ENCODE results near the gene CEBPG. TPM values are rescaled to one million over a fixed set of nuclear protein-coding genes. Genes with fewer than 3 reads are reported as not detected.
A peak's percentile ranks its signal among the peaks of the same experiment; 100 is the strongest.

Gene CEBPG
- total RNA-seq, 1 donor from 2014 or later, result 75.1 TPM

DNA sequence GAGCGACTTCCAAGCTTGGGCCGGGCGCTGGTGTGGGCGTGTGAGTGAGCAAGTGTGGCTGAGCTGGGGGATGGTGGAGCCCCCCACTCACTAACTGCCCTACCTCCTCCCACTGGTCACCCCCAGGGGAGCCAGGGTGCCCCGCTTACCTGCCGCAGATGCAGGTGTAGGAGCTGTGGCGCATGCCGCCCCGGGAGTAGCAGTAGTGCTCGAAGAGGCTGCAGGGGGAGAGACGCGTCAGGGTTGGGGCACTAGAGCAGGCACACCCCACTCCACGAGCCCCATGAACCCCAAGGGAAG lies 39.9 kb downstream of the CEBPG start:
- Mint-ChIP-seq H3K27me3 (ENCODE audit: unreplicated experiment) (peaks cover 10% of the 10 kb centered on the region), H3K27ac (ENCODE audit: unreplicated experiment) (no peak overlapping the region), H3K4me3 (ENCODE audit: unreplicated experiment) (no peak overlapping the region), H3K36me3 (ENCODE audit: unreplicated experiment) (no peaks in the 10 kb centered on the region), H3K4me1 (ENCODE audit: low read depth, unreplicated experiment) (peaks cover 14% of the 10 kb centered on the region), H3K9me3 (ENCODE audit: unreplicated experiment) (peaks cover 7% of the 10 kb centered on the region)
- TF ChIP-seq, protein P1, sequence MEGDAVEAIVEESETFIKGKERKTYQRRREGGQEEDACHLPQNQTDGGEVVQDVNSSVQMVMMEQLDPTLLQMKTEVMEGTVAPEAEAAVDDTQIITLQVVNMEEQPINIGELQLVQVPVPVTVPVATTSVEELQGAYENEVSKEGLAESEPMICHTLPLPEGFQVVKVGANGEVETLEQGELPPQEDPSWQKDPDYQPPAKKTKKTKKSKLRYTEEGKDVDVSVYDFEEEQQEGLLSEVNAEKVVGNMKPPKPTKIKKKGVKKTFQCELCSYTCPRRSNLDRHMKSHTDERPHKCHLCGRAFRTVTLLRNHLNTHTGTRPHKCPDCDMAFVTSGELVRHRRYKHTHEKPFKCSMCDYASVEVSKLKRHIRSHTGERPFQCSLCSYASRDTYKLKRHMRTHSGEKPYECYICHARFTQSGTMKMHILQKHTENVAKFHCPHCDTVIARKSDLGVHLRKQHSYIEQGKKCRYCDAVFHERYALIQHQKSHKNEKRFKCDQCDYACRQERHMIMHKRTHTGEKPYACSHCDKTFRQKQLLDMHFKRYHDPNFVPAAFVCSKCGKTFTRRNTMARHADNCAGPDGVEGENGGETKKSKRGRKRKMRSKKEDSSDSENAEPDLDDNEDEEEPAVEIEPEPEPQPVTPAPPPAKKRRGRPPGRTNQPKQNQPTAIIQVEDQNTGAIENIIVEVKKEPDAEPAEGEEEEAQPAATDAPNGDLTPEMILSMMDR (IDR thresholded peaks at IDR 0.05; ENCODE audit: partially characterized antibody, unreplicated experiment), result no peak
- DNase-seq, result no peak

GRCh38 chr19:33413868-33414666 lies 40.6 kb downstream of the CEBPG start:
- DNase-seq, result no peak
- Mint-ChIP-seq H3K27ac (ENCODE audit: unreplicated experiment) (no peak overlapping the region), H3K9me3 (ENCODE audit: unreplicated experiment) (peaks cover 7% of the 10 kb centered on the region), H3K4me1 (ENCODE audit: low read depth, unreplicated experiment) (peaks cover 14% of the 10 kb centered on the region), H3K27me3 (ENCODE audit: unreplicated experiment) (peaks cover 10% of the 10 kb centered on the region), H3K4me3 (ENCODE audit: unreplicated experiment) (no peak overlapping the region), H3K36me3 (ENCODE audit: unreplicated experiment) (no peaks in the 10 kb centered on the region)
- TF ChIP-seq, protein P1 (IDR thresholded peaks at IDR 0.05; ENCODE audit: partially characterized antibody, unreplicated experiment), result no peak

GRCh38 chr19:33414667-33415605 lies 41.4 kb downstream of the CEBPG start:
- H3K36me3 Mint-ChIP-seq (ENCODE audit: unreplicated experiment), result no peaks in the 10 kb centered on the region
- TF ChIP-seq, protein P1 (IDR thresholded peaks at IDR 0.05; ENCODE audit: partially characterized antibody, unreplicated experiment), result no peak
- peaks cover 12% of the 10 kb centered on the region for H3K27me3 Mint-ChIP-seq (ENCODE audit: unreplicated experiment)
- peaks cover 22% of the 10 kb centered on the region for H3K4me1 Mint-ChIP-seq (ENCODE audit: low read depth, unreplicated experiment)
- H3K4me3 Mint-ChIP-seq (ENCODE audit: unreplicated experiment), result no peak overlapping the region
- no peak overlapping the region for H3K27ac Mint-ChIP-seq (ENCODE audit: unreplicated experiment)
- DNase-seq, result no peak
- peaks cover 7% of the 10 kb centered on the region for H3K9me3 Mint-ChIP-seq (ENCODE audit: unreplicated experiment)

GRCh38 chr19:33416307-33417215 lies 43.1 kb downstream of the CEBPG start:
- Mint-ChIP-seq H3K36me3 (ENCODE audit: unreplicated experiment) (no peaks in the 10 kb centered on the region), H3K4me3 (ENCODE audit: unreplicated experiment) (no peak overlapping the region), H3K27ac (ENCODE audit: unreplicated experiment) (peak overlapping the region; percentile 20), H3K27me3 (ENCODE audit: unreplicated experiment) (peaks cover 12% of the 10 kb centered on the region), H3K4me1 (ENCODE audit: low read depth, unreplicated experiment) (peaks cover 24% of the 10 kb centered on the region), H3K9me3 (ENCODE audit: unreplicated experiment) (peaks cover 8% of the 10 kb centered on the region)
- DNase-seq, result peak; percentile 89
- TF ChIP-seq, protein P1 (IDR thresholded peaks at IDR 0.05; ENCODE audit: partially characterized antibody, unreplicated experiment), result peak; percentile 86
